HG03066 (cell line): Measurements from ENCODE around the gene MAD2L2.

Source experiments
- ATAC-seq: cut with Tn5 transposase; IDR thresholded peaks from one replicate; pipeline ENCODE4 v1.9.1; 2021; ENCODE audit warnings: low read depth; ENCODE audit not compliant: unreplicated experiment

The MAD2L2 gene

DNA sequence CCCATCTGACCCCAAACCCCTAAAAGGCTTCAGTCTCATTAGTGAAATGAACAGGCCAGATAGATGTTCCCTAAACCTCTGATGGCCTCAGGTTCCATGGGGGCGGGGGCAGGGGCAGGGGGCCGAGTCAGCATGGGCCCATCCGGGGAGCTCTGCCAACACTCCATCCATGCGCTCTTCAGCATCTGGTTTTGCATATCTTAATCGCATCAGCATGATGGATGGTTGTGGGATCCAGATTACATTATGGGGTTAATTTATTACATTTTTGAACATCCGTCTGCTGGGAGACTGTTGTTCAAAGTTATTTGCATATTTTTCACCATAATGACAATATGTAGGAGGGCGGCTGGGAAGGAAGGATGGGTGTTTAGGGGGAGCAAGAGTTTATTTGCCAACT is 3.1 kb upstream of the MAD2L2 start:
- no peak for ATAC-seq

DNA sequence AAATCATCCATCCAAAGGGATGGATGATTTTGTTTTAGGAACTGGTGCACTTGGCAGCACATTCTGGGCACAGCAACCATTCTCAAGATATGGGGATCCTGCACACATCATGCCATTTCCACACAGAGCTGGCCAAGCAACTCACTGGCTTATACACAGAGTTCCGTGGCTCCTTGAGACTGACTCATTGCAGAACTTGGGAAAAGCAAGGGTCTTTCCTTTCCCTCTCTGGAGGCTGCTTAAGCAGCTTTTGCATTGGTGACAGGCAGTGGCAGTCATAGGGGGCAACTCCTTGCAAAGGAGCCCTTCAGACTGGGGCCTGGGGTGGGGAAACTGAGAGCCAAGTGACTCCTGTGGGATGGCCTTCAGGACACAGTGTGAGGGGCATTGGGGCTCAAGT is 1.9 kb upstream of the MAD2L2 start:
- no peak for ATAC-seq

DNA sequence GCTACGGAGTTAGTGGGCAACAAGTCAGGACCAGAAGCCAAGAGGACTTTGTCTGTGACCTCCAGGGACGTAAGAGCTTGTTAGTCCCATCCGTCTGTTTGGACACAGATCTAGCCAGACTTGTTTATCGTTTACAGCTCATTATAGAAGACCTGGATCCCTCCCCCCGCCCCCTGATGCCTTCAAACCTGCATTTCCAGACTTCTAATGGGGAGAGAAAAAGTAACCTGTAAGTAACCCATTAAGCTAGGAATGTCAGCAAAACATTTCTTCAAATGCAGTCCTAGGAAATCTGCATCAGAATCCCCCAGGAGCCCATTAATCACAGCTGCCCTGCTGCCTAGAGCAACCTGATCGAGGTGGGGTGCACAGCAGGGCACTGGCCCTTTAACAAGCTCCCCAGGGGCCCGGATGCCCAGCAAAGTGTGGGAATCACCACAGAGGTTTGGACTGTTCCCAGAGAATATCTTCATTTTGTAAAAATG is 1.4 kb upstream of the MAD2L2 start:
- no peak for ATAC-seq

DNA sequence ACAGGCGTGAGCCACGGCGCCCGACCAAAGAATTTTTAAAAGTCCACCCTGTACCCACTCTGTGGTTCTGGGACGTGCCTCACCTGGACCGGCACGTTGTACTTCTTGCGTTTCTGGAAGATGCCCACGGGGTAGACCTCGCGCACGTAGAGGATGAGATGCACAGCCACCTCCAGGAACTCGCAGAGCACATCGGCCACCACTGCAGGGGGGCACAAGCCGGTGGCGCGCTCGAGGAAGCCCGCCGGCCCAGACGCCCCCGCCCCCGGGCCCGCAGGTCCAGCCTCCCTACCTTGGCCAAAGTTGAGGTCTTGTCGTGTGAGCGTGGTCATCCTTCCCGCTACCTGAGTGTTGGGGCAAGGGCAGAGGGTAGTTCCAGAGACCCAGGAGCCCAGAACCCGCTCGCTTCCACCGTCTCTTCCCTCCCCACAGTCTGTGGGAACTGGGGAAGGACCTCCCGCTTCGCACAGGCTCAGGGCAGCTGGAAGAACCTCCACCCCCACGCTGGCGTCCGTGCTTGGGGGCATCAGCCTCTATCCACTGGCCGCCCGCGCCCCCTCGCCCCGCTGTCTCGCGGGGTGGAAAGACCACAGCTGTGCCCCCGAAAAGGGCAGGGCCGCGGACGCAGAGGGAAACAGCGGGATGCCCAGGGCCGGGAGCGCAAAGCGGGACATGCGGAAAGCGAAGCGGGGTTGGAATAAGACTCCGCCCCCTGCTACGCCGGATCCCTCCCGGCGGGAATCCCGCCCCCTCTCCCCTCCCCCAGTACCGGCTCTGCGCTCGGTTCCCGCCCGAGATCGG is 478 bp downstream of the MAD2L2 start:
- ATAC-seq, result peak; percentile 22

DNA sequence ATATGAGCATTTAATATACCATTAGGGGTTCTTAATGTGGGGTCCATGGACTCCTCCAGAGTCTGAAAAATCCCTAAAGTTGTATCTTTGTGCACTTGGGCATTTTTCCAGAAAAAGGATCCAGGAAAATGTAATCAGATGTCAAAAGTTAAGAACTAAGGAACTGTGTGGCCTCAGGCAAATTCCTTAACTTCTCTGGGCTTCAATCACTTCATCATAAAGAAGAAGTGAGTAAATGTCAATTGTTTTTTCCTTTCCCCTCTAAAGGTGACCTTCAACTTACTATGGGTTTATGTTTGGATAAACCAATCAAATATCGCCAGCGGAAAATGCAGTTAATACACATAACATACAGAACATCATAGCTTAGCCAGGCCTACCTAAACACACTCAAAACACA is 2.5 kb downstream of the MAD2L2 start:
- ATAC-seq, result no peak

DNA sequence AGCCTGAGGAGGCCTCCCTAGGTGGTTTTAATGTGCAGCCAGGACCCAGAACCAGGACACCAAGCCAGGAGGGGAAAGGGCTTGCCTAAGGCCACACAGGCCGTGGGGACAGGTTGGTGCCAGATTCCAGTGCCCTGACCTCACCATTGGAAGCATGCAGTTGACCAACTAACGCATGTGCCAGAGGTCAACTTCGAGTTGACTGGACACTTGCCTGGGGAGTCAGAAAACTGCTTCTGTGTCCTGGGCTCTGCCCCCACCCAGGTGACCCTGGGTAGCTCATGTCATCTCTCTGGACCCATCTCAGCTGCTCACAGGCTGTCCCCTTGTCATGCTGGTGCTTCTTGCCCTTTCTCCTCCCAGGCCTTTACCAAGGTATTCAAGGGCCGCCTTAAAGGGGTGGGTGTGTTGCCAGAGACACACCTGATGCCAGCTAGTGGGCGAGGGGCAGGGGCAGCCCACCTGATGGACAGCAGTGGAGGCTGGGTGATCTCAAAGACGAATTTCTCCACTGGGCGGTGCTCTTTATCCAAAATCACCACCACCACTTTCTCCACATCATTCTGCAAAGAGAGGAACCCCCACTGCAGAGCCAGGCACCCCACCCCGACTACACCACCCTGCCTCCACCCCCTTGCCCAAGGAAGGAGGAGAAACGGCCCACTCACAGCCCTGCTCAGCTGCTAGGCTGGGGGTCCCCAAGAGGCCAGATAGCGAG is 4.4 kb downstream of the MAD2L2 start:
- no peak for ATAC-seq

DNA sequence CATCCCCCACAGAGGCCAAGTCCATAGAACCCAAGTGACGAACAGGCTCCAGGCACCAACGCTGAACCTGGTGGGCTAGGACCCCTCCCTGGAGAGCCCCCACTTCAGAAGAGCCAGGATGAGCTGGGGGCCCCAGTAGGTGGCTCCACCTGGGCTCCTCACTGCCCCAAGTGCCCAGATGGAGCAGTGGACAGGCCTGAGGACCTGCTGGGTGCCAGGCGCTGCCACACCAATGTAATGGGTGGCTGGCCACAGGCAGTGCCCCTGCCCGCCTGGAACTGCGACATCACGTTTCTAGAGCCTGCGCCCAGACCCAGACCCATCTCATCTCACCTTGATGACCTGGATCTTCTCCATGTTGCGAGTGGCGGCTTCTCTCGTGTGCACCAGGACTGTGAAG is 5.6 kb downstream of the MAD2L2 start:
- no peak for ATAC-seq

DNA sequence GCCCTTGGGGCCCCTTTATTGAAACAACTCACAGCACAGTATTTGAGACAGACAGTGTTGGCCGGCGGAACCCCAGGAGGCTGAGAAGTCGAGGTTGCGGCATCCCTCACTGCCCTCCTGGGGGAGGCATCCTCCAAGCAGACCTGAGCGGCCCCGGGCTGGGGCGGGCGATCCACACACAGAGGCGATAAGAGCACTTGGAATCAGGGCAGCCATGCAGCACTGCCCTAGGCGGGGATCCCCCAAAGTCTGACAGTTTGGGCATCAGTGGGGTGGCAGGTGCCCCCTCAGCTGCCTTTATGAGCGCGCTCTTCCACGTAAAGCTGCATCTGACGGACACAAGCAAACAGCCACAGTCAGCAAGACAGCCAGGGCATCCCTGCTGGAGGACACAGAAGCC is 6.5 kb downstream of the MAD2L2 start:
- ATAC-seq, result no peak

DNA sequence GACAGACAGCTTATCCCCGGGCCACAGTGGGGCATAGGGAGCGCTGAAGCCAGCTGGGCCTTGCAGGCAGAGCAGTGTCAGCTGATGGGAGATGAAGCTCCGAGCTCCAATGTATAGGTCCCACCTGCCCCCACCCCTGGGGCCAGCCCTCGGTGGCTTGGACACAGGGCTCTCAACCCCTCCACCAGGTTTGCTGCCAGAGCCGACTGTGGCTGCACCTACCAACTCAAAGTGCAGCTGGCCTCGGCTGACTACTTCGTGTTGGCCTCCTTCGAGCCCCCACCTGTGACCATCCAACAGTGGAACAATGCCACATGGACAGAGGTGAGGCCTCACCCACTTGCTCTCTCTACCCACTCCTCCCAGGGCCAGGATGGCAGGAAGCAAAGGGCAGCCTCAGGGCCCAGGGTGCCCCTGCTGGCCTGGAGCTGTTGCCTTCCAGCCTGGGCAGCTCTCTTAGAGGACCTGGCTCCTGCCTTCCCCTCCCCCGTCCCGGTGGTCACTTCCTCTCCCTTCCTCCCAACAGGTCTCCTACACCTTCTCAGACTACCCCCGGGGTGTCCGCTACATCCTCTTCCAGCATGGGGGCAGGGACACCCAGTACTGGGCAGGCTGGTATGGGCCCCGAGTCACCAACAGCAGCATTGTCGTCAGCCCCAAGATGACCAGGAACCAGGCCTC is 7.7 kb downstream of the MAD2L2 start:
- ATAC-seq, result no peak

DNA sequence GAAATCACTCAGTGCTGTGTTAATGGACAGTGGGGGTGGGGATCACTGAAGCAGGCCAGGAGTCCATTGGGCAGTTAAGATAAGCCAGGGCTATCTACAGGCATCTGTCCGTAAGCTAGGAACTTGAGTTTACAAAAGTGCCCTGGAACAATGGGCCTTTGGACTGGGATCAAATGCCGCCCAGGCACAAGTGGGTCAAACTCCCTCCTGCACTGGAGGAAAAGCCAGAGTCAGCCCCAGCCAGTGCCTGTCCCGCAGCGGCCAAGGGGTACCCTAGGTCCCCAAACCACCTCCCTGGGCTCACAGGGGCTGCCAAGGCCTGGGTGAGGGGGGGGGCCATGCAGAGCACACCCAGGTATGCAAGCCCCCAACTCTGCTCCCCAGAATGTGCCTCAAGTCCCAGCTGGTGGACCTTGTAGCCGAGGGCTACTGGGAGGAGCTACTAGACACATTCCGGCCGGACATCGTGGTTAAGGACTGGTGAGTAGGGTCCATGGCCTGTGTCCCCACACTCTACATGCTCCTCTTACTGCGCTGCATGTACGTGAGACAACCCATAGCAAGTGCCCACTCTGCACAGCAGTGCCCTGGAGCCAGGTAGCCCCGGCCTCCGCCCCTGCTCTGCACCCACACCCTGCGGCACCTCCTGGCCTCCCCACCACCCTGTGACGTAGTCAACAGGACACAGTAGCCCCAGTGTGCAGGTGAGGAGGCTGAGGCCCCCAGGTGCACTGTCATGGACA is 9.2 kb downstream of the MAD2L2 start:
- no peak for ATAC-seq

DNA sequence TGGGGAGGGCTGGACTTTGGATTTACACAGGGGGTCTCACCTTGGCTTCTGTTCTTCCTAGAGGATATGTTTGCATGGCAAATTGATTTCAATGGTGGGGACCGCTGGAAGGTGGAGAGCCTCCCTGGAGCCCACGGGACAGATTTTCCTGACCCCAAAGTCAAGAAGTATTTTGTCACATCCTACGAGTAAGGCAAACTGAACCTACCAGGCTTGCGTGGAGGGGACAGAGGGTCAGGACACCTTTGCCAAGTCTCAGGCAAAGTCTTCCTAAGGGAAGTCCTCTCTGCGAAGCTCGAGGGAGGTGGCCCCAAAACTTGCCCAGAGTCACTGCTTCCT is 9.8 kb downstream of the MAD2L2 start:
- ATAC-seq, result no peak

DNA sequence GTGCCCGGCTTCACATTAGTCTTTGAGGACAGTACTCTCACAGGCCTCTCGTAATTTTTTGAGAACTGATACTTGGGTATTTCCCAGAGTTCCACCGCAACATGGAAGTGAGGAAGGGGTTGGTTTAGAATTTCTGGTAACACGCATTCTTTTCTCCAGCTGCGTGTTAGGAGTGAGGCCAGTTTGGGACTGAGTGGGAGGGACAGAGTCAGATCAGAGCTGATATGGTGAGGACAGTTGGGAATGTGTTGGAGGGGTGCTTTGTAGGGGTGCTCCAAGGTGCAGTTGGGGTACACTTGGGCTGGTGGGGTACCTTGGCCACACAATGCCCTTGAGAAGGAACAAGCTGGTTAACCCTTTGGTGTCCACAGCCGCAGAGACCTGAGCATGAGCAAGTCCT is 10.2 kb downstream of the MAD2L2 start:
- no peak for ATAC-seq

DNA sequence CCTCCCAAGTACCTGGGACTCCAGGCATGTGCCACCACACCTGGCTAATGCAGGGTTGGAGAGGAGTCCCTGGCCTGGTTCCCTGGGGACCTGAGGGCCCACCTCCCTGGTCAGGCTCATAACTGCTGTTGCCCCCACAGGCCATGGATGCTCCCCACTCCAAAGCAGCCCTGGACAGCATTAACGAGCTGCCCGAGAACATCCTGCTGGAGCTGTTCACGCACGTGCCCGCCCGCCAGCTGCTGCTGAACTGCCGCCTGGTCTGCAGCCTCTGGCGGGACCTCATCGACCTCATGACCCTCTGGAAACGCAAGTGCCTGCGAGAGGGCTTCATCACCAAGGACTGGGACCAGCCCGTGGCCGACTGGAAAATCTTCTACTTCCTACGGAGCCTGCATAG is 12.4 kb downstream of the MAD2L2 start:
- no peak for ATAC-seq

DNA sequence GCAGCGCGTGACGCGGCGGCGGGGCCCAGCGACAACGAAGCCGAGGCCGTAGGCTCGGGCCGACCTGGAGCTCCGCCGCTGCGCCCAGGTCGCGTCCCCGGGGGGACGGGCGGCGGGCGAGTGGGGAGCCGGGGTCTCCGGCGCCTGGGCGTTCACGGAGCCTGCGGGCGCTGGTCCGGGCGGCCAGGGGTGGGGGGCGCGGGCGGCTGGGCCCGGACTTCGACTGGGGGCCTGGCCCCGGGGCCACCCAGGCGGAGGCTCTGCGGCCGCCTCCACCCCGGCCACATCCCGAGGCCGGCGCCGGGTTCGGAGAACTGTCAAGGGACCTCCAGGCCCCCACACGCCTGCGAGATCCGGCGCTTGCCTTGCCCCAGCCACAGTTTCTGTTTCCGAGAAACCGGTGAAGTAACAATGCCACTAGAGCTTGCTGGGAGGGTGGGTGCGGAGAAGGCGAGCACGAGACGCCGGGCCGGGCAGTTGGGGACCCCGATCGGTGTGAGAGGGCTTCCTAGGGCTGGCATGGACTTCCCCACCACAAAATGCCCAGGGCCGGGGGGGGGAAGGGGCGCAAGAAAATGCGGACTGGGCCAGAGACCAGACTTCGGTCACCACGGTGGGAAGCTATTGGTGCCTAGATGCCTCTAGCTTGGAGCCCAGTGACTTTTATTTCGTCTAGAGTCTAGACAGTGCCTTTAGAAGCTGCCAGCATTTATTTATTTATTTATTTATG is 16.4 kb downstream of the MAD2L2 start:
- ATAC-seq, result peak; percentile 32

DNA sequence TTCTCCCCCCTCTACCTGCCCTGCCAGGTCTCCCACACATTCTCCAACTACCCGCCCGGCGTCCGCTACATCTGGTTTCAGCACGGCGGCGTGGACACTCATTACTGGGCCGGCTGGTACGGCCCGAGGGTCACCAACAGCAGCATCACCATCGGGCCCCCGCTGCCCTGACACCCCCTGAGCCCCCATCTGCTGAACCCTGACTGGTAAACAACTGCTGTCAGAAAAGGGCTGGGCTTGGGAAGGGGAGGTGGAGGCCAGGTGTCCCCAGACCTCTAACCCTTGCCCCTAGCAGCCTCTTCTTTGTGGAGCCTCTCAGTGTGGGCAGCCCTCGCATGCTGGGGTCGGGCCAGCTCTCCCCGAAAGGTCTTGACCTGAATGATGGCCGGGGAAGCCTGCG is 19.8 kb downstream of the MAD2L2 start:
- ATAC-seq, result no peak

DNA sequence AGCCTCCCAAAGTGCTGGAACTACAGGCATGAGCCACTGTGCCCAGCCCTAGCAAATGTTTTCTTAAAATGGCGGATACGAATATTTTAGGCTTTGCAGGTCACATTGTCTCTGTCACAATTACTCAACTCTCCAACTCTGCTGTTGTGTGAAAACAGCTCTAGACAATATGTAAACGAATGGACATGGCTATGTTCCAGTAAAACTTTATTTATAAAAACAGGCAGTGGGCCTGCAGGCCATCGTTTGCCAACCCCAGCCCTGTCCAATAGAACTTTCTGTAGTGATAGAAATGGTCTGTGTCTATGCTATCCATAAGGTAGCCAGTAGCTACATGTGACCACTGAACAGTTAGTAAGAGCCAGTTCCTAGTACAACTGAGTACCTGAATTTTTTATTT is 21.2 kb downstream of the MAD2L2 start:
- no peak for ATAC-seq

DNA sequence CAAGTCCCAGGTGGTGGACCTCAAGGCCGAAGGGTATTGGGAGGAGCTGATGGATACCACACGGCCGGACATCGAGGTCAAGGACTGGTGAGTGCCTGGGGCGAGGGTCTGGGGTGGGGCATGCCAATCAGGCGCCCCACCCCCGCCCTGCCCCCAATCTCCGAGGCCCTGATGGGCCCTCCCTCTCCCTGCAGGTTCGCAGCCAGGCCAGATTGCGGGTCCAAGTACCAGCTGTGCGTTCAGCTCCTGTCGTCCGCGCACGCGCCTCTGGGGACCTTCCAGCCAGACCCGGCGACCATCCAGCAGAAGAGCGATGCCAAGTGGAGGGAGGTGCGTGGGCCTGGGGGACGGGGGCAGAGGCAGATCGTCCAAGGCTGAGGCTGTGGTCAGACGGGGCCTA is 22.4 kb downstream of the MAD2L2 start:
- no peak for ATAC-seq

DNA sequence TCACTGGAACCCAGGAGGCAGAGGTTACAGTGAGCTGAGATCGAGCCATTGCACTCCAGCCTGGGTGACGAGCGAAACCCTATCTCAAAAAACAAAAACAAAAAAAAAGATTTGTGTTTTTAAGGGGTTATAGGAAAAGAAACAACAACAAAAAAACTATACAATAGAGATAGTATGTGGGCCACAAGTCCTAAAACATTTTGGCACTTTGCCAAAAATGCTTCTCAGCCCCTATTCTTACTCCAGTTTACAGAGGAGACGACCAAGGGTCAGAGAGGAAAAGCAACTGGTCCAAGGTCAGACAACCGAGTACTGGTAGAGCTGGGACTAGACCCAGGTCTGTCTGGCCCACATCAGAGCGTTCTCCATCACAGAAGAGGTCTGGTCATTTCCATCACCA is 23.3 kb downstream of the MAD2L2 start:
- no peak for ATAC-seq

DNA sequence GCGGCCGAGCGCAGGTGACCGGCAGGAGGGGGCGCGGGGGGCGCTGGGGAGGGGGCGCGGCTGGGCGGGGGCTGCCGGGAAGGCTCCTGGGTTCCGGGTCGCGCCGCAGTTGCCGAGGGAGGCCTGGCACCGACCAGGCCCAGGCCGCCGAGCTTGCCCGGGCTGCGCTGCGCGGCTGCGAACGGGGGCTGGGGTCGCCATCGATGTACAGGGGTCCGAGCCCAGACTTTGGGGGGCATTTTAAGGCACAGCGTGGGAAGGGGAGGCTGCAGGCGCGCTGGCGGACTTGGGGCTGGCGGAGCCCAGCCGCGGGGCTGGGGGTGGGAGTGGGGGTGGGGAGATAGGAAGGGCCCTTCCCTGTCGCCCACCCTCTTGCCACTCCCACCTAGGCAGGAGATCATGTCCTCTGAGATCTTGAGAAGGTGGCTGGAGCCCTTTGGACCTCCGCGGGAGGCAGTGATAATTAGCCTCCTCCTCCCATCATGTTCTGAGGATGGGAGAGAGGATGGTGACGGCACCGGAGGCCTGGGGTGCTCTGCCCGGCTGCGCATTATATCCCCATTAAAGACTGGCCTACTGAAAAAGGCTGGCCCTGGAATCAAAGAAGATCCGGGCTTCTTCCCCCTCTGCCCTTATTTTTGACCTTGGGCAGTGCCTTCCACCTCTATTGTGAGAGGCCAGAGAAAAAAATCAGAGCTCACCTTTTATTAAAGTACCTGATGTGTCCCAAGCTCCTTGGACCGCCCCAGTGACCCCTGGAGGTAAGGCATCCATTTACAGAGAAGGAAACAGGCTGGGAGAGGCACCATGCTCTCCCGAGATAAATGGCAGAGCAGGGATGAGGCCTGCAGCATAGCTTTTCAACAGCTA is 25.8 kb downstream of the MAD2L2 start:
- ATAC-seq, result peak; percentile 33
